Measurements from ENCODE around the gene TMF1.
A peak's percentile ranks its signal among the peaks of the same experiment; 100 is the strongest.

Gene TMF1

DNA sequence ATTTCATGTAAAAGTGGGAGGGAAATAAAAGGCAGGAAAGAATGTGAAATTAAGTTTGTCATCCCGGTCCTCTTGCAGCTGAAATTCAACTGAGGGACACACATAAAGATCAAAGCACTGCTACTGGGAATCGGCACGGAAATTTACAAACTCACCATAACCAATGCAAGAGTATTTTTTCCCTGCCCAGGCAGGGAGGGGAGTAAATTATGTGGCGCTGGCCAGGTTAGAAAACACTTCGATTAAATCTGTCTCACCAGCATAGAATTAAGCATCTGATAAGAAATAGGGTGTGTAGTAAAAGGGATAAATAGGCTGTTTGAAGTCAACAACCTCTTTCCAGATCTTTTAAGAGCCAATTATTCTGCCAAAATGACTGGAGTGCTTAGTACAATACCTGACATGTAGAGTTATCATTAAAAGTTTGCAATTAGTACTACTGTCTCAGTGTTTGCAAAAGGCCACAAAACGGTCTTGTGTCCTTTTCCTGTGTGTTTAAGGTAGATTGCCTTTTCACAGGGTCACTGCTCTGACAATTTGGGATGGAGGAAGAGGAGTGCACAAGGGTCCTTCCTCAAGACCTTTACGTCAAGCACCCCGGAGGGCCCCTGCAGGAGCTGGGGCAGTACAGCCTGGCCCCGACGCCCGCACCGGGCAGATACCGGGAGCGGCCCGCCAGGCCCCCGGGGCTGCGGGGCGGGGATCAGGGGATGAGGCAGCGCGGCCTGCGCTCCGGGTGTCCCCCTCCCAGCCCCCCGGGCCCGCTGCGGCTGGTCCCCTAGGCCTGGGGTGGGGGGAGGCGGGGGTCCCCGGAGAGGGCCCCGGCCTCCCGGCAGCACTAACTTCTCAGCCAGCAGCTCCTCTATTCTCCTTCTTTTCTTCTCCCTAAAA, 27.4 kb upstream of the TMF1 start:
- peak in 1 of 2 experiments; percentile 3 for DNase-seq

DNA sequence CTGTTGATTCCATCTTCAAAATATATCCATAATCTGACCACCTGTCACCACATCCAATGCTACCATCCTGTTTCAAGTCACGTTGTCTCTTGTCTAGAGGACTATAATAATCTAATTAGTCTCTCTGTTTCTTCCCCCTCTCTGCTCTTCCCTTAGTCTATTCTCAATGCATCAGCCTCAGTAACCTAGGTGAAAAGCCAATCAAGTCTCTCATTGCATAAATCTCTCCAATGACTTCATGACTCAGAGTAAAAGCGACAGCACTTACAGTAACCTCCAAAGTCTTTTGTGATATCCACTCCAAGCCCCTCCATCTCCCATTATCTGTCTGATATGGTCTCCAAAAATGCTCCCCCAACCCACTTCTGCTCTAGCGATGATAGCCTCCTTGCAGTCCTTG, 20.8 kb upstream of the TMF1 start:
- no peak for DNase-seq

DNA sequence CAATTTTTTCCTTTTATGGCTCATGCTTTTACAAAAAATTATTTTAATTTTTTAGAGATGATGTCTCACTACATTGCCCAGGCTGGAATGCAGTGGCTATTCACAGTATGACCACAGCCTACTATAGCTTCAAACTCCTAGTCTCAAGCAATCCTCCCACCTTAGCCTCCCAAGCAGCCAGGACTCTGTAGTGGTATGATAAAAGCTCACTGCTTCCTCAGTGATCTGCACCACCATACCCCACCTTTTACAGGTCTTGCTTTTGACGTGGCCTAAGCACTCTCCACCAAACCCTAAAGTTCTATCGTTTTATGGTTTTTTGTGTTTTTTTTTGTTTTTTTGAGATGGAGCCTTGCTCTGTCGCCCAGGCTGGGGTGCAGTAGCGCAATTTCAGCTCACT, 14.0 kb upstream of the TMF1 start:
- no peak for DNase-seq

DNA sequence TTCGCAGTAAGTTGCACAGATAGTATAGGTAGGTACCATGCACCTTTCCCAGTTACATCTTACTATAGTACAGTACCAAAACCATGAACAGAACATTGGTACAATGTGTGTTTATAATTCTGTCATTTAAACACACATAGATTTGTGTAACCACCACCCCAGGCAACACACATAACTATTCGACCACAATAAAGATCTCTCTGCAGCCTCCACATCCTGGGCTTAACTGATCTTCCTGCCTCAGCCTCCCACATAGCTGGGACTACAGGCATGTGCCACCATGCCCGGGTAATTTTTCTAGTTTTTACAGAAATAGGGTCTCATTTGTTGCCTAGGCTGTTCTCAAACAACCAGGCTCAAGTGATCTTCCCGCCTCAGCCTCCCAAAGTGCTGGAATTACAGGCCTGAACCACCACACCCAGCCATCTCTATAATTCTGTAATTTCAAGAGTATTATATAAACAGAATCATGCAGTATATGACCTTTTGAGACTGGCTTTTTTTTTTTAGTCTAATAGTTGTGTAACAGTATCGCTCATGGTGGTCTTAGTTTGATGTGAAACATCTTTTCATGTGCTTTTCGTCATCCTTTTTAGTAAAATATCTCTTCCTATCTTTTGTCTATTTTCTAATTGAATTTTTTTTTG, 13.3 kb upstream of the TMF1 start:
- DNase-seq = no peak

DNA sequence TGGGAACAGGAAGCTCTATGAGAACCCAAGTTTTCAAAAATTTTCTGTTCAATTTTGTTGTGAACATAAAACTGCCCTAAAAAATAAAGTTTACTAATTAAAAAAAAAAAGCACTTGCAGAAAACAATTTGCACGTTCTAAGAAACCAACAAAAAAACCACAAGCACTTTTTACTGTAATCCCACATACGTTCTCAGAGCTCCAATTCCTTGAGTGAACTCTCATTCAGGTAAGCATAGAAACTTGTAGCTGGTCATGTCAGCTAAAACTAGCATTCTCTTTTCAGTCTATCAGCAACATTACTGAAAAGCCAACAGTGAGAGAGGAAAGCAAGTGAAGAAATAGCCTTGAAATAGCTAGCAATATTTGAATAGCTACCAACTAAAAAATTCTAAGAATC, 11.5 kb upstream of the TMF1 start:
- no peak for DNase-seq

DNA sequence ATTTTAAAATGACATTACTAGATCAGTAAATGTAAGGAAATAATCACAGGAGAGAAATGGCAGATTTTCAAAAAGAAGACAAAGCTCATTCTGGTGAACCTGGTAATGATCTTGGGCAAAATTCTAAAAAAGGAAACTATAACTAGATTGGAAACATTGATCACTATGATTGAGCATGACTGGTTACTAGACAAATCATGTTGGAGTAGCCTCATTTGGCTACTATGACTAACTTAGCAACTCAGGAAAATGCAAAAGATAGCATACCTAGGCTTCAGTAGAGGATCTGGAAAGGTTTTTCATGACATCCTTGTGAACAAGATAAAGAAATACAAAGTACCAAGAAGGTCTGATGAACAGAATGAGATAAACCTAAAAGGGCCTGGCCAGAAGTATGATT, 7.6 kb upstream of the TMF1 start:
- no peak for DNase-seq

DNA sequence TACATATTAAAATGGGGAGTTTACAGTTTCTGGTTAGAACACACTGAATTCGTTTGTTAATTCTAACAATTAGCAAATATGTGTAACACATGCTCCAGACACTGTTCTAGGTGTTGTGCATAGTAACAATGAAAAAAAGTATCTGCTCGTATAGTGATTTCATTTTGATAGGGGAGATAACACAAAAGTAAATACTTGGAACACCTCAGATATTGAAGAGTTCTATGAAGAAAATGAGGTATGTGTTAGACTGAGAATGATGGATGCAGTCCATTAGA, 6.8 kb upstream of the TMF1 start:
- DNase-seq = no peak

DNA sequence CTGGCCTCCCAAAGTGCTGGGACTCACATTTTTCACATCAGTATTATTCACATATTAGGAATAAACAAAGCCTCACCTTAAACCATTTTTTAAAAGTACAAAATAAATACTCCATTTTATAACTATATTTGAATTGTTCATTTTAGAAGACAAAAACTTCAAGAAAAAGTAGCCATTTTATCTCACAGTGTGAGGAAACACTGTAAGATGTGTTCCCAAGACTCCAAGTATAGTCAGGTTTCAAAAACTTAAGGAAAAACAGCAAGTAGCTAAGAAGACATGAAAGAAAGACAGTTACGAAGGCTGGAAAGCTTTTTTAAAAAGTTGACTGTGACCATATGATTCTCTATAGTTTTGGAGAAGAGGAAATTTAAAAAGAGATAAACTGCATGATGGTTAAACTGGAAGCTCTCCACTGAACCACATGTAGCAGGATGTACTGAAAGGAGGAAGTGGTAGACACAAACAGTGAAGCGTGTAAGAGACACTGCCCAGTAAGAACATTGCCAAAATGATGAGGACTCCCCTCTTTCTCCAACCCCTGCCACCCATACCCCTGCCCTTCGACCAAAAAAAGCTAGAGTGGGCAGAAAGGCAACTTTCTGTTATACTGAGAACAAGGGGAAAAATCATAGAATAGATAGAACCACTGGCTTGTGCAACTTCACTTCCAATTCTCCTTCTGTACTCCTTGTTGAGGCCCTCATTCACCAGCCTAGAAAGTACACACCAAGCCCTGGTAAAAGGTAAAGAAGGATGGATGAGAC, 6.2 kb upstream of the TMF1 start:
- no peak for DNase-seq

DNA sequence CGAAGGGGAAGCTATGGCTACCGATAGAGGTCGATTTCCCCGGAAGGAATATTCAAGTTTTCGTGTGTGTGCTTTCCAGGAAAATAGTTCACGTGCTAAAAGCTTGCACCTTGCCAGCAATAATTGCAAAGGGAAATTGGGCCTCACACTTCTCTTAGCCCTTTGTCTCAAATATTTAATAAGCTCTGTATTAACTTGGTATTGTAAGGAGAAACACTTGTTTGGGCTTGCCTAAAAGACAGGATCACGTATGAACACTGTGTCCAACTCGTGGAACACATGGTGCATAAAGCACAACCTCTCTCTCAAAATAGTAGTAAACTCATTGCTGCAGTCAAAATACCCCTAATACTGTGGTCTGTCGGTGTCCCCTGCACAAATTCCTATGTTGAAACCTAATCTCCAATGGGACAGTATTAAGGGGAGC, 352 bp upstream of the TMF1 start:
- no peak for DNase-seq

DNA sequence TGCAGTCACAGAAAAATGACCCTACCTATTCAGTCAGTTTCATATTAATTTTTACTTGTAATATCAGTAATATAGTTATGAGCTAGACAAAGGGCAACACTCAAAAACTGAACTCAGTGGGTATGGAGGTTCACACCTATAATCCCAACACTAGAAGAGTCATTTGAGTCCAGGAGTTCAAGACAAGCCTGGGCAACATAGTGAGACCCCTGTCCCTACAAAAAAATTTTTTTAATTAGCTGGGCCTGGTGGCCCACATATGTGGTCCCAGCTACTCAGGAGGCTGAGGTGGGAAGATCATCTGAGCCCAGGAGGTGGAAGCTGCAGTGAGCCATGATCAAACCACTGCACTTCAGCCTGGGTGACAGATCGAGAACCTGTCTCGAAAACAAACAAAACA, 3.1 kb downstream of the TMF1 start:
- no peak for DNase-seq

DNA sequence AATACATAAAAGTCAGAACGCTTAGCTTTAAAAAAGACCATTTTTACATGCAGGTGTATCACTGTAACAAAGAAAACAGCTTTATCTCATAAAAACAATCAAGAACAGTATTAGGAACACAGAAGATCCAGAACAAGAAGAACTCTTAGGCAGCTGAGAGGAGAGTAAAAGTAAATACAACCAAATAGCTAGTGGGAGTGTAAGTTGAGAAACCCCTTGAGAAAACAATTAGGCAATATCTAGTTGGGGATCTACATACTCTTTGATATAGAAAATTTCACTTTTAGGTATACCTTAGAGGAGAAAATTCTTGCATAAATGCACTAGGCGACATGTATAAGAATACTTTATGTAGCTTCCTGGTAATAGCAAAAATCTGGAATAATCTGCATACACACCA, 7.5 kb downstream of the TMF1 start:
- DNase-seq = no peak

DNA sequence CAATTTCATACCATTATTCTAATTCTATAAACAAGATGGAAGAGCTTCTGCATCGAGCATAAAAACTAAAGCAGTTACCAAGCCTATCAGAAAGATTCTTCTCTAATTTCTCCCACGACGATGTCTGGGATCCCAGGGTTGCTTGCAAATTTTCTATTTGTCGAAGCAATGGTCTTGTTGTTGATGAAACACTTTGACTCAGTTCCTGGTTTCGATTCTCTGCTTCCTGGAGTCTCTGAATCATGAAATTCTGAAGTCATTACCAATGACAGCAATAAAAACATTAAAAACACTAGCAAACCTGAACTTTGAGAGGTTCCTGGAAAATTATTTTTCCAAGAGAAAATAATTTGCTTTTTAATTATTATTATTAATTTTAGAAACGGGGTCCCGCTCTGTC, 18.7 kb downstream of the TMF1 start:
- no peak for DNase-seq

DNA sequence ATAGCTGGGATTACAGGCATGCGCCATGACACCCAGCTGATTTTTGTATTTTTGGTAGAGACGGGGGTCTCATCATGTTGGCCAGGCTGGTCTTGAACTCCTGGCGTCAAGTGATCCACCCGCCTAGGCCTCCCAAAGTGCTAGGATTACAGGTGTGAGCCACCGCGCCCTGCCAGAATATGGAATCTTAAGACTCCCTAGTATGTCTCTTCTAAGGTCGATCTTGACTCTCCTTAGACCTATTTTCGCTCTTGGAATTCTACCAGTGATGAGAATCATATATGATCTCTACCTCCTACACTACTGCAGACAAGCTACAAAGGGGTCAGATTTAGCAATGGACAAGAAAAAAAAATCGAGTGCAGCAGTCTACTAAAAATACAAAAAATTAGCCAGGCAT, 19.4 kb downstream of the TMF1 start:
- no peak for DNase-seq

DNA sequence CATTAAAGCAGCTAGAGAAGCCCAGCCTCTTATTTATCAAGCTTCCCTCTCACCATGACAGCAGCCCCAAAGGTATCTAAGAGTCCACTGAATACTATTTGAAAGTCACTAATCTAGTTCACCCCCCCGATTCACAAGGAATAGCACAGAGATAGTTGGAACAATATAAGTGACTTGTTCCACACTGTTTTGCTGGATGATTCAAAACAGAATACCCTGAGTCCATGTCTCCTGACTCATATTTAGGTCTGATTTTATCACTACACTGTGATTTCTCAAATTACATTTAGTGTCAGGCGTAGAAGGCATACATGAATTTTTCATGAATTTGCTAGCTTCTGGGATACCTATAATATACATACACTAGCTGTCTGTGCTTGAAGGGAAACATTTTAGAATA, 20.0 kb downstream of the TMF1 start:
- DNase-seq = no peak

DNA sequence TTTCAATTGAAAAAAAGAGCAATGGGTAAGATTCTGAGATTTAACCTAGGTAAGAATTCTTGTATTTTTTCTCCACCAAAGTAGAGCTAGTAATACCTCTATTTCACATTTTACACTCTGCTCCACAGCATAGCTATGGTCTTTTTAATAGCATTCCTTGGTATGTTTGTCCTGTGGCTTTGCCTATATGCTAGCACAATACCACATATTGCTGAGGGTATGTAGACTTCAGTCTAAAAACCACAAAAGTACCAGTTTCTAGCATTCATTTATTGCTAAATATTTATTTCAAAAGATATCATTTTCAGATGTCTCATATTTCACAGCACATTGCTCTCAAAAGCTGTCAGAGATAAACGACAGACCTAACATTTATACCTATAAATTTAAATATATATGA, 20.5 kb downstream of the TMF1 start:
- no peak for DNase-seq

DNA sequence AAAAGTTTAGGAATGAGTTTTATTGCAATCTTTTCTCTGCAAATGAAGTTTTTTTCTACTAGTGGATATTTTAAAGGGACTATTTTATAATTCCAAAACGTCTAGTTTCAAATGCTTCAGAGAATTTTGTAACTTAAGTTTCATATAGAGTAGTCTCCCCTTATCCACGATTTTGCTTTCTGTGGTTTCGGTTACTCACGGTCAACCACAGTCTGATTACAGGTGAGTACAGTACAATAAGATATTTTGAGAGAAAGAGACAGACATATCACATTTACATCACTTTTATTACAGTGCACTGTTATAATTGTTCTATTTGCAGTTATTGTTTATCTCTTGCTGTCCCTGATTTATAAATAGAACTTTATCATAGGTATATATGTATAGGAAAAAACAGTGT, 31.3 kb downstream of the TMF1 start:
- no peak for DNase-seq

DNA sequence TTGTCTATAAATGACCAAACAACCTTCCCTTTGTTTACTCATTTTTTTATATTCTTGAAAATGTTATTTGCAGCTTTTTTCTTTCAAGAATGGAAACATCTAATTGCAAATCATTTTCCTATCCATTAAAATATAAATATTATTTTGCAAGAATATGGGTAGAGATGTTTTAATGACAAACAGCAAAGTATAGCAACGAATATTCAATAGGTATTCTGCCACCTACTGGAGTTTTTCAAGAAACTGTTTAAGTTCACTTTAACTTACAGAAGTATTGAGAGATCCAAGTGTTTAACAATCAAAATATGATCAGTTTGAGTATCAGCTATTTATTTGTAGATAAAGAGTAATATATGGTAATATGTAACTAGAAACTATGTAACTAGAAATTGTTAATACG, 31.7 kb downstream of the TMF1 start:
- no peak for DNase-seq

DNA sequence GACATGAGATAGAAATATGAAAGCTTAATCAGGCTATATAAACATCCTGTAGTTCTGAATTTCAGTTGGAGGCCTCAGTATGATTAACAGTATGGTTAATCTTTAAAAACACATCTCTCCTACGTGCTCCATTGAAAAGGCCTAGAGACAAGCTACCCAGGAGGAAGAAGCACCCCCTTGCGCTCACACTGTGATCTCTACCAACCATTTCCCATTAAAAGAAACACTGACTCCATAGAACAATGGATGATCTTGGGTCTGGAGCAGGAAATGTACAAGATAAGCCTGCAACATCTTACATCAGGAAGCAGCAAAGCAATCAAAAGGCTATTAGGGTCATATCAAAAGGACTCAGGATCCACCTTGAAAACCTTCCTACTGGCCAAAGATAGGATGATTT, 35.2 kb downstream of the TMF1 start:
- no peak for DNase-seq

DNA sequence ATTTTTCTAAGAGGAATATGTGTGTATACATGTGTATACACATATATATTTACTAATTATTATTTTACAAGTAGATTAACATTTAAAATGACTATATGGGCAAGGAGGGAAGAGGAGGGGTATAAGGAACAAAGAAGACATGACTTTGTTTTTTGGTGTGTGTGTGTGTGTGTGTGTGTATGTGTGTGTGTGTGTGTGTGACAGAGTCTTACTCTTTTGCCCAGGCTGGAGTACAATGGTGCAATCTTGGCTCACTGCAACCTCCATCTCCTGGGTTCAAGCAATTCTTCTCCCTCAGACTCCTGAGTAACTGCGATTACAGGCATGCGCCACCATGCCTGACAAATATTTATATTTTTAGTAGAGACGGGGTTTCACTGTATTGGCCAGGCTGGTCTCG, 36.0 kb downstream of the TMF1 start:
- DNase-seq = no peak

DNA sequence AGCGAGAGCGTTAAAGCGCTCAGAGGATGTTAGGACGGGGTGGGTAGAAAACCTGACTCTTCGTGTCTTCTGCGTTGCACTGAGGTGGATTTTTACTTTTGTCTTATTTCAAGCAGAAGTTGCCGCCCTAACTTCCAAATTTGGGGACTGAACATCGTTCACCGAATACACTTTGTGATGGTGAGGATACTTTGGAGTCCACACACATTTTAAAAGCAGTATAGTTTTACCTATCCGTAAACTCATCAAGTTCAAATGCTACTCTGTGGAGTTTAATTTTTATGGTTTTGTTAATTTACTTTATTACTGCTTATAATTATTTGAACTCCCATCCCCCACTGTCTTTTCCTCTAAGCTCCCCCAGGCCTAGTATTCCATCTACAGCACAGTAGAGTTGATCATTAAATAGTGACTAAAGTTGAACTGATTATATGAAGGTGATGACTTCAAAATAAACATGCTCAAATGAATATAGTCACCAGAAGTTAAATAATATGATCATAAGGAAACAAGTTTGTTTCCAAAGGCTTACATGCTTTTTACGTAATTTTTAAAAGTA, 38.0 kb downstream of the TMF1 start:
- DNase-seq = no peak

DNA sequence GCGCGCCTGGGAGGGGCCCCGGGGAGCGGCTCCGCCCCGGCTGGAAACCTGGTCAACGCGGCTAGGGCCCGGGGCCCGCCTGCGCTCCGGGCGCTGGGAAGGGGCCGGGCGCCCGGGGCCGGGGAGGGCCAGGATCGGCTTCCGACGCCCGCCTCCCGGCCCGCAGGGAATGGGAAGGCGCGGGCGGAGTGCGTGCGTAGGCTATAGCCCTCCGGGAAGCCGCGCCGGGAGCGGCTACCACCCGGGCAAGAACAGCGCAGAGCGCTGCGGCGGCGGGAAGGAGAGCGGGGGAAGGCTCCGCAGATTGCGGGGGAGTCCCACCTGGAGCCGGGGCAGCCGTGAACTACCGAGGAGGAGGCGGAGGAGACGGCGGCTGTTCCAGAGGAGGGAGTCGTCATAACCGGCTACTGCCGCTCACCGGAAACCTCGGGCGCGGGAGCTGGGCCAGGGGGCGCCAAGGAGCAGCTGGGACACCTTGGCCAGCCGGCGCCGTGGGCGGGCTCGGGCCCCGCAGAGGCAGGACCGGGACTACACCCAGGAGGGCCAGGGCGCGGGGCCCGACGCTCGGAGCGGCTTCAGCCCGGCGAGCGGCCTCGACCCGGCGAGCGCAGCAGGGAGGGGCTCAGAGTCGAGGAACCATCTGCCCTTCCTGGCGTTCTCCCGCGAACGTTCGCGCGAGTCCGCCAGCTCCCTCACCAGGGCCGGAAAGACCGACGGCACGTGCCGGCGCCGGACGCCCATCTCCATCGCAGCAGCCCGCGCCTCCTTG, 38.7 kb downstream of the TMF1 start, which contains the start of gene EOGT:
EOGT (minus strand) TSS at position 432 of the 769 bp plus-strand sequence. CDS start 3,838 bp downstream, outside the sequence.
- DNase-seq = peak; percentile 61 to 75

DNA sequence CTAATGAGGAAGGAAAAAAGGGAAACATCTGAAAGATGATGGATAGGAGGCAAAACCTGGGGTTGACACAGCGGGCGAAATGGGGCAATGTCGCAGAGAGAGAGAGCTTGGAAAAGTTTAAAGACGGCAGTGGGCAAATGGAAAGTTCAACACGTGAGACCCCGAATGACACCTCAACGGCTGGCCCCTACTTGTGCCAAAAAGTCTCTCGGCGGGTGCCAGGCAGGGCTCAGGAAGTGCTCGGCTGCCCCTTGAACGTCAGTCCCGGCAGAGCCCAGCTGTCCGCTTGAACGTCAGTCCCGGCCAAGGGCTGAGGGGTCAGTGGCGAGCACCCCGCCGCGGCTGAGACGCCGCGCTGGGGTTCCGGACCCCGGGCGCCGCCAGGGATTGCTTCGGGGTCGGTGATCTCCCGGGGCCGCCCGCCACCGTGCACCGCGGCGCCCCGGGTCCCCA, 39.3 kb downstream of the TMF1 start:
- peak in 1 of 2 experiments; percentile 28 for DNase-seq

All from NCI-H2081 (cell line).